Hematopoietic multipotent progenitor cell (in vitro differentiated cells): ENCODE data around the gene CAST. TPM values are rescaled to one million over a fixed set of nuclear protein-coding genes. Genes with fewer than 3 reads are reported as not detected.
A peak's percentile ranks its signal among the peaks of the same experiment; 100 is the strongest.

Source experiments
- DNase-seq, 3 donors: peaks; one replicate each; pipeline ENCODE4 v3.0.0-alpha.2; 2011 to 2015; ENCODE audit warnings: low read depth in 2 of 3, low spot score in 2 of 3
- total RNA-seq: library from RNA; depleted of rRNA; stranded (reverse); fragments of >200 nt; gene quantifications from one replicate; pipeline ENCODE4 v1.2.3, GENCODE V29; 2012

Gene CAST
- total RNA-seq, 1 donor, result 29.9 TPM

- DNase-seq, result no peak
Measured at GRCh38 chr5:96706433-96707111, 44.4 kb downstream of the CAST start.

GRCh38 chr5:96708600-96708999, 46.4 kb downstream of the CAST start:
- no peak for DNase-seq

GRCh38 chr5:96709152-96709821, 47.1 kb downstream of the CAST start:
- DNase-seq, result no peak

GRCh38 chr5:96712100-96712746, 50.0 kb downstream of the CAST start:
- no peak for DNase-seq

DNA sequence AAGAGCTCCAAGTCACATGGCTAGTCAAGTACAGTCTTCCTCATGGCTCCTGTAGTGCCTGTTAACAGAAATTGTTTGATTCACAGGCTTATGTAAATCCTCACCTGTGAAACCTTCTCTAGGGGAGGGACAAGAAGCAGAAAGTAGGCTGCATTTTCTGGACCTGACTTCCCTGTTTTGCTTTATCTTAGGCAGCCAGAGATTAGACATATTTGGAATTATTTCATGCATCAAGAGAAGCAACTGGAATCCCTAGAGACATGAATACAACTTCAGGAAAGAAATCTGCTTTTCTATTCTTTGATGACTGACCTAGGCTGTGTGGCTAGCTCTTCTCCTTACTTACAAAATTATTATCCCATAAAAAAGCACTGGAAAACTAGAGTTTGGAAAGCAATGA, 52.3 kb downstream of the CAST start:
- peak in 2 of 3 donors; percentile 12 to 43 for DNase-seq

- DNase-seq, result peak in 2 of 3 donors; percentile 74 to 86
Measured at GRCh38 chr5:96714951-96715451, 52.8 kb downstream of the CAST start.

- DNase-seq, result no peak
Measured at GRCh38 chr5:96716007-96716406, 53.8 kb downstream of the CAST start.

GRCh38 chr5:96716716-96717115, 54.5 kb downstream of the CAST start:
- no peak for DNase-seq

GRCh38 chr5:96717874-96718273, 55.7 kb downstream of the CAST start:
- DNase-seq, result no peak

DNA sequence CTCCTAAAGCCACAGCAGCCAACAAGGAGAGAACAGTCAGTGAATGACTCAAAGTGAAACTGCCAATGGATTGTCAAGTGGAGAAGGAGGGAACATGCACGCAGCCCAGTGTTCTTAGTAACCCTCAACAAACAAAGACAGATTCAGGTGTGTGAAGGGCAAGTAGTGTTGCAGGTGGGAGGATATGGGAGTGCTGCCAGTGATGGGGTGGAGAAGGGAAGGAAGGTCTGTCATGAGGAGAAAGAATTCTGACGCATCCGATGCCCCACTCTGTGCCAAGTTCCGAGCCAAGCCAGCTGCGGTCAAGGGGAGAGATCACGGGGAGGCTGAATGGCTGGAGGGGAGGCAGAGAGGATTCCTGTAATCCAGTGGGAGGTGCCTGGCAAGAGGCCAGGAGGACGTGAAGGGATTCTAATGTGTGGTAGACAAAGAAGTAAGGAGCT, 56.5 kb downstream of the CAST start:
- no peak for DNase-seq

DNA sequence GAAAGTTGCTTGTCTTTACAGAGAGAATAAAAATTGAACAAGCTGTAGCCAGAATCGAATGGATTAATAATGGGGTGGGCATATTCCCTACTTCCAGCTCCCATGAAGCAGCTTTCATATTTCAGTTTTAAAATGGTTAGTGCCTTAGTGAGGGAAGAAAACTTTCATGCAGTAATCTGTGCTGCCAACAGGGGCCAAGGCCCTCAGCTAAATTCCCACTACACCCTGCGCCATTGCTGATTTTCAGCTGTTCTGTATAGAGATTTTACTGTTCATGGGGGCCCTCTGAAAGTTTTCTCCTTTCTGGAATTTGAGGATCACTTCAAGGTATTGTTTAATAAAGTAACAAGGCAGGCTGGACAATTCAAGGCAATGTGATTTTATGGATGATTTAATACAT, 58.2 kb downstream of the CAST start:
- no peak for DNase-seq

- no peak for DNase-seq
Measured at GRCh38 chr5:96721351-96721977, 59.3 kb downstream of the CAST start.

DNA sequence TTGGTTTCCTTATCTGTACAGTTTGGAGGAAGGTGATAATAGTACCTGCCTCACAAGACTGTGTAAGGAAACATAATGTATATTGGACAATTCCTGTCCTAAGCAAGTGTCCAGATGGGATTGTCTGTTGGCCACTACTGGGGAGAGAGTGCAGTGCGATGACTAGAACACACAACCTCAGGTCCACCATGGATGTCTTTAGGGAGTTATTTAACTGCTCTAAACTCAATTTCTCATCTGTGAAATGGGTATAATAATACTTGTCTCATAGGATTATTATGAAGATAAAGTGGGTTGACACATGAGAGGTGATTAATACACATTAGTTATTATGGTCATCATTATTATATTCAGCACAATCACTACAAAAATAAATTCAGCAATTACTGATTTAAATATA, 63.1 kb downstream of the CAST start:
- no peak for DNase-seq

DNA sequence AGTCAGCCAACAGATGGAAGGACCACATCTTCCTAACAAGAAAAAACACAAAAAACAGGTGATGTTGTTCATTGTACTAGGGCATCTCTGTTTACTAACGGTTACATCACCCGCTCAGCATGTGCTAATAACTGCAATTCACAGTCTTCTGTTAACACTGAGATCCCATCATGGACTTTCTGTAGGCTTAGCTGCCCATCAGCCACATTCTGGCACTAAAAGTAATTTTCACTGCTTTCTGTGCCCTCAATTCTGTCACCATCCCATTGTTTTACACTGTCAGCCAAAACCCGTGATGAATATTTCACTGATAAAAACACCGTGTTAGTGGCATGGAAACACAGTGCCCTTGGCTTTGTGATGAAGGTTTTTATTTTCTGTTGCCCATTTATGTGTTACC, 64.6 kb downstream of the CAST start:
- DNase-seq, result no peak

DNA sequence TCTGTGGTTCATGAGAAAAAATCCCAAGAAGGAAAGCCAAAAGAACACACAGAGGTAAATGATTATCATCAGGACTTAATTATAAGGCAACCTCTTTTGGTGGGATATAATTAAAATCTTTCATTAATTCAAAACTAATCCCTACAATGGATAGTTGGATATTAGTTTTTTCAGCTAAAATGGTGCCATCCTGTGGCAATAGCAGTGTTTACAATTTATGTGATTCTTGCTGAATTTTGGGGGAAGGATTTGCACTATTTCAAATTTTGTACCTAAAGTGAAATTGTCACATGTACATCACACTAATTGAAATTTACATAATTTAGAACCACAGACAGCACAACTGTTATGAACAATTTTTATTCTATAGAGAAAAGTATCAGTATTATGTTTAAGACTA, 67.0 kb downstream of the CAST start:
- DNase-seq, result no peak

DNA sequence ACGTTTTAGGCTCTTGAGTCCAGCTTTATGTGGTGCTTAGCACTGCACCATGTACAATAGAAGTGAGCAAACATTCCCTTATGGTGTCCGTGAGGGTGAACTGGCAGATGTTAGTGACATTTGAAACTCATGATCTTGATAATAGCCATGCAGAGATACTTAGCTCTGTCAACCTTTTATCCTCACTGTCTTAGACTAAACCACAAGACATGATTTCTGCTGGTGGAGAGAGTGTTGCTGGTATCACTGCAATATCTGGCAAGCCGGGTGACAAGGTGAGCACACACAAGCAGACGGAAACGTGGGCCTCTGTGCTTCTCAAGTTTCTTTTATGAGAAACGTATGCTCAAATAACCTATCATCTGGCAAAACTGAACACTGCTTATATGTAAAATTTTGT, 68.4 kb downstream of the CAST start:
- DNase-seq, result no peak

- no peak for DNase-seq
Measured at GRCh38 chr5:96733771-96734500, 71.8 kb downstream of the CAST start.

GRCh38 chr5:96734871-96735325, 72.7 kb downstream of the CAST start:
- no peak for DNase-seq

DNA sequence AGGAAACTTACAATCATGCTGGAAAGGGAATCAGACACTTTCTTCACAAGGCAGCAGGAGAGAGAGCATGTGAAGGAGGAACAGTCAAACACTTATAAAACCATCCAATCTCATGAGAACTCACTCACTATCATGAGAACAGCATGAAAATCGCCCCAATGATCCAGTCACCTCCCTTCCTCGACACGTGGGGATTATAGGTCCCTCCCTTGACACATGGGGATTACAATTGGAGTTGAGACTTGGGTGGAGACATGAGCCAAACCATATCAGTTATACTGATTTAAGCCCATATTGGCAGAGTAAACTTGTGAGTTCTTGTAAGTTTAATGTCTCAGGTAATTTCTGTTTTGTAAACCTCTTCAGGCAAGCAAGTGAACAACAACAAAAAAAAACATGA, 74.8 kb downstream of the CAST start:
- no peak for DNase-seq

GRCh38 chr5:96741106-96741505, 78.9 kb downstream of the CAST start:
- no peak for DNase-seq

GRCh38 chr5:96741891-96742309, 79.7 kb downstream of the CAST start:
- DNase-seq, result no peak
